Activated CD8-positive, alpha-beta memory T cell treated with anti-CD3 and anti-CD28 coated beads, Interleukin-2, amount 50 U/mL, for 4 hours (primary cell): ENCODE results near the gene ABCC1.

Experiments used
- DNase-seq: peaks from one replicate; pipeline ENCODE4 v3.0.0-alpha.2; 2020

ABCC1 gene

DNA sequence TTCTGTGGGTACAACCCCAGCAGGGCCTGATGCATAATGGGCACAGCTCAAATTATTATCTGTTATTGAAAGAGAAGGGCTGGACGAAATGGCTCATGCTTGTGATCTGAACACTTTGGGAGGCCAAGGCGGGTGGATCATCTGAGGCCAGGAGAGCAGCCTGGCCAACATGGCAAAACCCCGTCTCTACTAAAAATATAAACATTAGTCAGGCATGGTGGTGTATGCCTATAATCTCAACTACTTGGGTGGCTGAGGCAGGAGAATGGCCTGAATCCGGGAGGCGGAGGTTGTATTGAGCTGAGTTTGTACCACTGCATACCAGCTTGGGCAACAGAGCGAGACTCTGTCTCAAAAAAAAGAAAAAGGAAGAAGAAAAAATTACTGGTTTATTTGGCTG, 100.7 kb downstream of the ABCC1 start:
- no peak for DNase-seq

DNA sequence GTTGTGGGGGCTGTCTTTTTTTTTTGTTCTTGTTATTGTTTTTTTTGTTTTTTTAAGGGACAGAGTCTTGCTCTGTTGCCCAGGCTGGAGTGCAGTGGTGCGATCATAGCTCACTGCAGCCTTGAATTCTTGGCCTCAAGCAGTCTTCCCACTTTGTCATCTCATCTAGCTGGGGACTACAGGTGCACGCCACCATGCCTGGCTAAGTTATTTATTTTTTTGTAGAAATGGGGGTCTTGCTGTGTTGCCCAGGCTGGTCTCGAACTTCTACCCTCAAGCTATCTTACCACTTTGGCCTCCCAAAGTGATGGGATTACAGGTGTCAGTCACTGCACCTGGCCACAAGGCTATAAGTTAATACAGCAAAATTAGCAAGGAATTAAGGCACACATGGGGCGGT, 101.7 kb downstream of the ABCC1 start:
- DNase-seq = no peak

DNA sequence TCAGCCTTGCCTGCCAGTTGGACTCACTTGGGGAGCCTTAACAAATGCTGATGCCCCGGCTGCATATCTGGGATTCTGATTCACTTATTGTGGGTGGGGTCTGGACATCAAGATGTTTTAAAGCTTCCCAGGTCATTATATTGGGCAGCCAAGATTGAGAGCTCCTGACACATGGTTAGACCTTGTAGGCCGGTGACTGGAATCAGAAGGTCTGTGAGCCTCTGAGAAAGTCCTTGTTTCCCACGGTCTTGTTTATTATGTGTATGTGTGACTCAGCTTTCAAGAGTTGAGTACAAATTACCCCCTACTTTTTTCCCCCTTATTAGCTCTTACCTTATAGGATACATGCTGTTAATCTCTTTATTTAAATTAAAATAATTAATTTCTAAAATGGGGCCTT, 103.5 kb downstream of the ABCC1 start:
- no peak for DNase-seq

DNA sequence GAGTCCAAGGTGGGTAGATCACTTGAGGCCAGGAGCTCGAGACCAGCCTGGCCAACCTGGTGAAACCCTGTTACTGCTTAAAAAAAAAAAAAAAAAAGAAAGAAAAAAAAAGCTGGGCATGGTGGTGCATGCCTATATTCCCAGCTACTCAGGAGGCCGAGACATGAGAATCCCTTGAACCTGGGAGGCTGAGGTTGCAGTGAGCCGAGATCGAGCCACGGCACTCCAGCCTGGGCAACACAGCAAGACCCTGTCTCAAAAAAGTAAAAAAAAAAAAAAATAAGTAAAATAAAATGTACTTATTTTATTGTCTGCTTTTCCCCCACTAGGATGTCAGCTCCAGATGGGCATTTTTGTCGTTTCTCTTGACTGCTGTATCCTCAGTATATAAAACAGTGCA, 107.7 kb downstream of the ABCC1 start:
- DNase-seq = no peak

DNA sequence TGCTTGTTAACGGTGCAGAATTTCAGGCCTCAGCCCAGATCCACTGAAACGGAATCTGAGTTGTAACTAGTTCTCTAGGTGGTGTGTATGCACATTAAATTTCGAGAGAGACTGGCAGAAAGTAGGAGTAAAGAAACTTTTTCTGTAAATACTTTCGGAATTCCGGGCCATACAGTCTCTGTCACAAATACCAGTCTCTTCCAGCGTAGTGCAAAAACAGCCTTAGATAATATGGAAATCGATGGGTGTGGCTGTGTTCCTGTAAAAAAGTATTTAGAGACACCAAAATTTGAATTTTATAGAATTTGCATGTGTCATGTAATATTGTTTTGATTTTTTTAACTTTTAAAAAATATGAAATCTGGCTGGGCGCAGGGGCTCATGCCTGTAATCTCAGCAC, 109.7 kb downstream of the ABCC1 start:
- DNase-seq = no peak

DNA sequence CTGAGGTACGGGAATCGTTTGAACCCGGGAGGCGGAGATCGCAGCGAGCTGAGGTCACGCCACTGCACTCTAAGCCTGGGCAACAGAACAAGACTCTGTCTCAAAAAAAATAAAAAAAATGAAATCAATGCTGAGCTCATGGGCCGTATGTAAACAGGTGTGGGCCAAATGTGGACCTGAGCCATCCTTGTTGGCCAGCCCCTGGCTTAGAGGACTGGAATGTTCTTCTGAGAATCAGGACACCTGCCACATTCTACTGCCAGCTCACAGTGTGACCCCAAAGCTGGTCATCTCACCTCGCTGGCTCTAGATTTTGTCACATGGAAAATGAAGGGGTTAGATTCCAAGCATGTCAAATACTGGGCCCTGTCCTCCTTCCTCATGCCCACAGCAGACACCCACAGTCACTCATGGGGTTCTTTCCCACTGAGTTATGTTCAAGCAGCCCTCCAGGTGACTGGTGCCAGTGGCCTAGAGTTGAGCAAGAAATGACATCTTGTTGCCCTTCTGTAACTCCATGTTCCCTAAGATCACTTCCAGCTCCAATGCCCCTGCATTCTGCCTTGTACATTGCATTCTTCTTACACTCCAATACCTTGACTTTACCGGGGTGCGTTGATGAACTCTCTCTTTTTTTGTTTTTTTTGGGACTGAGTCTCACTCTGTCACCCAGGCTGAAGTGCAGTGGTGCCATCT, 110.6 kb downstream of the ABCC1 start:
- no peak for DNase-seq

DNA sequence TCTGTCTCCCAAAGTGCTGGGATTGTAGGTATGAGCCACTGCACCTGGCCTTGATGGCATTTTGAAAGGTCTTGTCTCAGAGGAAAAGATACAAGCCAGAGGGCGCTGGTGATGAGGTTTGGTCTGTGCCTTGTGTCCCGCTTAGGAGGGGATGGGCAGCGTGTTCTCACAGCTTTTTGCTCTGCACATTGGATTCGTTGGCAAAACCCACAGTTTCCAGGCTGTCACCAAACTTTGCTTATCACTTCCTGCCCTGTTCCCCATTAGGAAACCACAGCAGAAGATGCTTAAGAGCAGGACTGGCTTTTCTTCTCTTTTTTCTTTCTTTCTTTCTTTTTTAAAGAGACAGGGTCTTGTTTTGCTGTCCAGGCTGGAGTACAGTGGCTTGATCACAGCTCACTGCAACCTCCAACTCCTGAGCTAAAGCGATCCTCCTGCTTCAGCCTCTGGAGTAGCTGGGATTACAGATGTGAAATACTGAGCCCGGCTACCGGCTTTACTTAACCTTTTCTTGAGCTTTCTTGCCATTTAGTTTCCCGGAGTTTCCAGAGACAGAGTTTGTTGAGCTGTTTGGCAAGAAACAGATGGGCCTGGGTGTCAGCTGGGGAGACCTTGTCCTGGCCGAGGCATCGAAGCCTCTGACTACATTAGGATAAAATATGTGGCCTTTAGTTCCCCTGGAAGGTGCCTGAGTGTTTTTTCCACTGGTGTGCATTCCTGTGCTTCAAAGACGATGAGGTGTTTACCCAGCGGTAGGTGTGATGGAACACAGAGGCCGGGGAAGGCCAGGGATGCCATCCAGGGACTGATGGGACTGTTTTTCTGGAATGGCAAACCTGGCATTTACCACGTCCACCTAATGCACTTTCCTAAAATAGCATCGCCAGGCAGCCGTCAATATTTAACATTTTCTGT, 112.9 kb downstream of the ABCC1 start:
- DNase-seq = no peak

DNA sequence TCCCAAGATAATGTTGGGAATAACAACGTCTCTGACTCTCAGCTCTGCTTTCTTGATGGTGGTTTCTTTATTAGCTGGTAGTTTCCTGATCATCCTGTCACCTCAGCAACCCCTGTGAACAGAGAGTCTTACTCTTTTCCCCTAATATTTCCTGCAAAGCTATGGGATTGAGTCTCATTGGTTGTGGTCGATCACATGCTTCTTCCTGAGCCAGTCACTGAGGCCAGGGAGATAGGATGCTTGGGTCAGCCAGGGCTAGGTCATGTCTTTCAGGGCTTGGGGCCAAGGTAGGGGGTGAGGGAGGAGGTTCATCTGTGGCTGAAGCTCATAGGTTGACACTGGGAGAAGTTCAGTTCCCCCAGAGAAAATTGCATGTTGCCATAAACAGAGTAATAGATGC, 114.3 kb downstream of the ABCC1 start:
- no peak for DNase-seq

DNA sequence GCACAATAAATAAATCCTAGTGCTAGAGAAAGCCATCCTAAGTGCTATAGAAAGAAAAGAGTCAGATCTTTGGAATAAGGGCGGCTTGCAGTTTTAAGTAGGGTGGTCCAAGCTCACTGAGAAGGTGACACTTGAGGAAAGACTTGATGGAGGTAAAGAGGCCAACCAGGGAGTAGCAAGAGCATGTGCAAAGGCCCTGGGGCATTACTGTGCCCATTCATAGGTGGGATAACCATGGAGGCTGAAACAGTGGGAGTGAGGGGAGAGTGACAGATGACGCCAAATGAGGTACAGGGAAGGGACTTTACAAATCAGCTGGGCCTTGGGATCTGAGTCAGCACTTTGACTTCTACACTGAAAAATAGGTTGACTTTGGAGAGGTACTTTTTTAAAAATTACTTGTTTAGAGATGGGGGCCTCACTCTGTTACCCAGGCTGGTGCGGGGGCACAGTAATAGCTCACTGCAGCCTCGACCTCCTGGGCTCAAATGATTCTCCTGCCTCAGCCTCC, 115.5 kb downstream of the ABCC1 start:
- no peak for DNase-seq

DNA sequence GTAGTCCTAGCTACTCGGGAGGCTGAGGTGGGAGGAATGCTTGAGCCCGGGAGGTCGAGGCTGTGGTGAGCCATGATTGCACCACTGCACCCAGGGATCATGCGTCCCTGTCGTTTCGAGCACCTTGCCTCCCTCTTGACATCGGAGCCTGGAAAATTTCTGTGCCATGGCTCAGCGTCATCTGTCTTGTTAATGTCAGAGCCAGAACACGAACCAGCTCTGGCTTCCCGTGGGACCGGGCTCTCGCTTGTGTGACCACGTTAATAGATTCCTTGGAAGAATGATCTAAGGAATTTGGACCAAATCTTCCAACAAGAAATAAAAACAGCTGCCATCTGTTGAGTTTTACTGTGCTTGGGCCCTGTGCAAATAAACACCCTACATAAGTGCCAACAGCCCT, 117.7 kb downstream of the ABCC1 start:
- no peak for DNase-seq

DNA sequence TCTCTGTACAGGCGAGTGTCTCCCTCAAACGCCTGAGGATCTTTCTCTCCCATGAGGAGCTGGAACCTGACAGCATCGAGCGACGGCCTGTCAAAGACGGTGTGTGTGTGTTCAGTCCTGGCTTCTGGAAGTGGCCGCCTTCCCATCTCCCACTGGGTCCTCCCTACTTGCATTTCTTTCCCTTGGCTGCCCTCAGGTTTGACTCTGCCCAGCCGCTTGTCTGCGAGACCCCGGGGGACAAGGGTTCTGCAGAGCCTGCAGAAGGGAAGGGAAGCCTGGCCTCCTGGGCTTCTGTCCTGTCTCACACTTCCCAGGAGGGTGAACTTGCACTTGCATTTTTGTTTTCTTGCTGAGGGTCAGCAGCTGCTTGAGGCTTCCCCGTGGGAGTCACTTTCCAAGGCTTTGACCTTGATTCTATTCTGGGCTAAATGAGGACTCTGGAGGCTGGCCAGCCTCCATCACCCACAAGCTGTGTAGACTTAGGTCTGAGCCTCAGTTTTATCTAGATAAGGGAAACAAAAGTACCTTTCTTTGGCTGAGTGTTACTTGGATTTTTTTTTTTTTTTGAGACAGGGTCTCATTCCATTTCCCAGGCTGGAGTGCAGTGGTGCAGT, 122.3 kb downstream of the ABCC1 start:
- DNase-seq = no peak

DNA sequence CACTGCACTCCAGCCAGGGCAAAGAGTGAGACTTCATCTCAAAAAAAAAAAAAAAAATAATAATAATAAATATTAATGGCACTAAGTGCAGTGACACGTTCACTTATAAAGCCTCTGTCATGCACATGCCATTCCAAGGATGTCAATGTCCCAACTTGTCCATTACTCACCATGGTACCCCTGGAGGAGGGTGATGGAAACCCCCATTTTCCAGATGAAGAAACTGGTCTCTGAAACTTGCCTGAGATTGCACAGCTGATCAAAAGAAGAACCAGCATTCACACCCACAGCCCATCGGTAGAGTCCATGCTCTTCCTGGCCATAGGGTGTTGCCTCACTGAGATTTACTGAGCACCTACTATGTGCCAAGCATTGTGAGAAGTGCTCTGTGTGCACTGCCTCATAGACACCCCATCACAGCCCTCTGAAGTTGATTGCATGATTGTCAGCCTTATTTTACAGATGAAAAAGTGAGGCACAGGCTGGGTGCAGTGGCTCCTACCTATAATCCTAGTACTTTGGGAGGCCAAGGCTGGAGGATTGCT, 123.7 kb downstream of the ABCC1 start:
- DNase-seq = no peak

DNA sequence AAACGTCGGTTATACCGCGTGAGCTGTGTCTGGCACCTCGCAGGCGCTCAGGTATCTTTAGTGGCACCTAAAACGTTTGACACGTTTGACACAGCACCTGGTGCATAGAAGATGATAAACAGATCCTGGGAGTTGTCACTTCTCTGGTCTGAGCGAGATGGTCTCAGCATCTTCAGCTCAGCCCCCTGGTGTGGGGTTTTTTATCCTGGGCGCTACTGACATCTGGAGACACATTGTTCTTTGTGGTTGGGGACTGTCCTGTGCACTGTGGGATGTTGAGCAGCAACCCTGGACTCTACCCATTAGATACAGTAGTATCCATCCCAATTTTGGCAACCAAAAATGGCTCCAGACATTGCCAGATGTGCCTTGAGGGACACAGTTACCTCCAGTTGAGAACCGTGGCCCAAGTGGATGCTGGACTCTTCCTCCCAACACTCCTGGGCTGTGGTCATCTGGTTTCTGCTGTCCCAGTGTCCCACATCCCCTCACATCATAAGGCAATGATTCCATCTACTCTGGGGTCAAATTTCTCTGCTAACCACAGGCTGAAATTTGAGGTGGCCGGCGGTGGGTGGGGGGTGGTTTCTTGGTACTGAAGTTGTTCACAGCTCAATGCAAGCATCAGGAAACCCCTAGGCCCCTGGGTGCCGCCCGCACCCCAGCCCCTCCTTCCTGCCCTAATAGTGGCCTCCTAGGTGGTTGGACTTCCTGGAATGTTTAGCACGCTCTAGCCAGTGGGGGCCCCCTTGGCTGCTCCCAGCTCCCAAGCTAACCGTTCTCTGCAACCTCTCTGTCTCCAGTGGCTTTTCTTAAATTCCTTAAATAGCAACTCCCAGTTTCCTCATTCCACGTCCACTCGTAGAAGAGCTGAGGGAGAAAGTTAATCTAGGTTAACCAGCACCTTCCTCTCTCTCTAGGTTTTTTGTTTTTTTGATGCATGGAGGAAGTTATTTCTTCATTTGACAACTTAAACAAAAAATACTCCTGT, 124.8 kb downstream of the ABCC1 start:
- no peak for DNase-seq

DNA sequence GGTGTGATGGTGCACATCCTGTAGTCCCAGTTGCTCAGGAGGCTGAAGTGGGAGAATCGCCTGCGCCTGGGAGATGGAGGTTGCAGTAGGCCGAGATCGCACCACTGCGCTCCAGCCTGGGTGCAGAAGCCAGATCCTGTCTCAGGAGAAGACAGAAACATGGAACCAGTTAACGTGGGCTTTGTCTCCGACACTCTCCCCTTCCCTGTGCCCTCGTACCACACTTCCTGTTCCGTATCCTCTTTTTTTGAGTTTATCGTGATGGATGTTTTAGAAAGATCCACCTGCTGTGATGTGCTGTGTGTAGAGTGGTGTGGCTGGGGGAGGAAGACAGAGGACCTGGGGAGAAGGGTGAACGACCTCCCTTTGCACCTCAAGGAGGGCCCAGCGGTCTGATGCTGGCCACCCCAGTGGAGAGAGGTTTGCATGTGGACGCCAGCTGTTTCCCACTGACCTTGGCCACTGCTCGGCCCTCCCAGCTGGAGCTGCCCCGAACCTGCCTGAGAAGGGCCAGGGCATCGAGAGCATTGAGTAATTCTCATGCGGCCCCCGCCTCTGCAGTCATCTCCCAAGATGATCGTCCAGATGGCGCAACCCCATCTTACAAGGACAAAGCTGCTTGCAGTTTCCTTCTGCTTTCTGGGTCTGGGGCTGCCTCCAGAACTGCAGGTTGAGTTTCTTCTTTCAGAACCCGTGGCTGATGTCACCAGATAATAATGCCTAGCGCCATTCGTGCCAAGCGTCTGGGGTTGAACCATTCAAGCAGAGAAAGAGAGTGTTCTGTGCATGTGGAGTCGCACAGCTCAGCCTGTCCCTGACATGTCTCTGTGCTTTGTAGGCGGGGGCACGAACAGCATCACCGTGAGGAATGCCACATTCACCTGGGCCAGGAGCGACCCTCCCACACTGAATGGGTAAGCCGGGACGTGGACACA, 126.3 kb downstream of the ABCC1 start:
- DNase-seq = no peak

DNA sequence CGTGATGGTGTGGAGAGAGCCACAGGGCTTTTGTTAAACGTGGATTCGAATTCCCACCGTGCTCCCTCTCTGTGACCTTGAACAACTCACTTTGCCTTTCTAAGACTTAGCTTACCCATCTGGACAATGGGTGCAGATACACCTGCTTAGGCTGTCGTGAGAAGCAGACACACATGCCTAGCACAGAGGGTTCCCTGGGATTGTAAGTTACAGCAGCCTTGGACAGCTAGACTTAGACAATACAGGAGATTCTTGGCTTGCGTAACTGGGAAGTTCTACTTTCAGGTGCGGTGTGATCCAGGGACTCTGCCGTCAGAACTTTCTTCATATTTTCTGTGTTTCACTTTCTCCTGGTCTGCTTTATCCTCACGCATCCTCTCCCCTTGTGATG, 127.0 kb downstream of the ABCC1 start:
- no peak for DNase-seq

DNA sequence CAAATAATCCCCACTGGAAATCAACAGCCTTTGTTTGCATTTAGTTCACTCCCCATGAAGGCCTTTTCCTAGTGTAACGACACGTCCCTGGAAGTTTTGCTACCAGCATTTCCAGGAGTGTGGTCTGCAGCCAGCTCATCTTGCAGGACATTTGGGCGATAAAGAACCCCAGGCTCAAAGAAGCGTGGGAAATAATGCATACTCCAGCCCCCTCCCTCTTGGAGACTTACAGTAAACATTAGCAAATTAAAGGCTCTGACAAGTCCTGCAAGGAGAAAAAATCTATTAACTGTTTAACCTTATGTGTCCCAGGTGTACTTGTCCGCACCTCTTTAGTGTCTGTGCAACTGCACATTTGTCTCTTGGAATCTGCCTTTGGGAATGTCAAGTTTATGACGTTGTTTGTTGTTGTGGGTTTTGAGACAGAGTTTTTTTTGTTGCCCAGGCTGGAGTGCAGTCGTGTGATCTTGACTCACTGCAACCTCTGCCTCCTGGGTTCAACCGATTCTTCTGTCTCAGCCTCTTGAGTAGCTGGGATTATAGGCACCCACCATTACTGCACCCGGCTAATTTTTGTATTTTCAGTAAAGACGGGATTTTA, 131.1 kb downstream of the ABCC1 start:
- no peak for DNase-seq

DNA sequence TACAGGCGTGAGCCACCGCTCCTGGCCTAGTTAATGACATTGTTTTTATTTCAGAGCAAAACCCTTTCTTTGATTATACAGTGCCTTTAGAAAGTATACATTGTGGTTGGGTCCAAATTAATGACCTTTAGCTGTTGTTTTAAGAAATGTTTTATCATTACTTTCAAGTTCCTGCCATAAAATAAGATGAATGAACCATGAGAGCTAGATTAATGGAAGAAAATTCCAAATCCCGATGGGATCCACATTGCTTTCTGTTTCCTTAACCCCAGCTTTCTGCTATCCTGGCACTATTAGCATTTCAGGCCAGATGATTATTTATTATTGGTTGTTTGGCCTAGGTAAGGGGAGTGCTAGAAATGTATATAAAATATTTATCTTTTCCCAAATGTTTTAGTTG, 131.7 kb downstream of the ABCC1 start:
- DNase-seq = no peak

DNA sequence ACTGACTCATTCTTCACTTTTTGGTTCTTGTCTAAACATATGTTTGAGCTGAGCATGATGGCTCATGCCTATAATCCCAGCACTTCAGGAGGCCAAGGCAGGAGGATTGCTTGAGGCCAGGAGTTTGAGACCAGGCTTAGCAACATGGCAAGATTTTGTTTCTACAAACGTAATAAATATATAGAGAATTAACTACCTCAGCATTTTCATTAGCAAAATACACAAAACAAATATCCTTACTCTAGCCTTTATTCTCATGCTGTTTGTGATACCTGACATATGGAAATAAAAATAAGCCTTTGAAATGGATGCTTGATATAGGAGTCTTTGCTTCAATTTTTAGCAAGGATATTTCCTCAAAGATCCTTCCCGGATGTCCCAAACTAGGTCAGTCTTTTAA, 132.8 kb downstream of the ABCC1 start:
- no peak for DNase-seq

DNA sequence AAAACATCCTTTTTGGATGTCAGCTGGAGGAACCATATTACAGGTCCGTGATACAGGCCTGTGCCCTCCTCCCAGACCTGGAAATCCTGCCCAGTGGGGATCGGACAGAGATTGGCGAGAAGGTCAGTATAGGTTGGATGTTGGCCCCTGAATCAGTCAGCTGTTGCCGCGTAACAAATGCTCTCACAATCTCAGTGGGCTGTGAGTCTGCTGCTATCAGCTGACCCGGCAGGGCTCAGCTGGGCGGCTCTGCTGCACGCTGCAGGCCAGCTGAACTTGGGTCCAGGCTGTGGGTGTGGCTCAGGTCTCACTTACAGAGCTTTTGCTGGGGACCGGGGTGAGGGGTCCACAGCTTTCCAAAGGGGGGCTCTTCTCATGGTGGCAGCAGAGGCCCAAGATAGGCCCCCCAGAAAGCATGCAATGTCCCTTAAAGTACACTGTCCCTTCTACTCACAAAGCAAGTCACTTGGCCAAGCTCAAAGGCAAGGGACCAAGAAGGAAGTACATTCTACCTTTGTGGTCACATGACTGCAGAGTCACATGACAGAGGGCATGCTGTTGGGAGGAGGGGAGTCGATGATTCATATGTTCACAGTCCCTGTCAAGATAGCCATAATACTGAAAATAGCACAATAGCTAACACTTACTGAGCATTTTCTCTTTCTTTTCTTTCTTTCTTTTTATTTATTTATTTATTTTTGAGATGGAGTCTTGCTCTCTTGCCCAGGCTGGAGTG, 134.2 kb downstream of the ABCC1 start:
- peak; percentile 26 for DNase-seq

DNA sequence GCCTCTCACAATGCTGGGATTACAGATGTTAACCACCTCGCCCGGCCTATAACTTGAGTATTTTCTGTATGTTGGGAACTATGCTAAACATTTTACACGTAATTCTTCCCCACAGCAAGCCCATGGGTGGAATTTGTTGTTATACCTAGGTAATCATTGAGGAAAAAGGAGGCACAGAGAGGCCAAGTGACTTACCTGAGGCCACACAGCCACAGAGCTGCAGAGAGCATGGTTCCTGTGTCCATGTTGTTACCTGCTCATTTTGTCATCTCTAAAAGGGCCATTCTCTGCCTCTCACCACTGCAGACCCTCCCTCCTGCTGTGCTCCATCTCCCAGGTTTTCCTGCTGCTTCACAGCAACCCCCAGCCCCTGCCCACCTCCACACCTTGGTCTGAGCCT, 135.5 kb downstream of the ABCC1 start:
- no peak for DNase-seq
